ENCODE measurements around the gene ACTG2.
"Not testable (repeated sequence)": the region's sequence is repeated elsewhere in the genome, so short reads cannot be mapped to it uniquely, and the experiment has no call there.

Gene ACTG2

GRCh38 chr2:73938718-73939352 is 46.0 kb downstream of the ACTG2 start:
- no peak for DNase-seq

DNA sequence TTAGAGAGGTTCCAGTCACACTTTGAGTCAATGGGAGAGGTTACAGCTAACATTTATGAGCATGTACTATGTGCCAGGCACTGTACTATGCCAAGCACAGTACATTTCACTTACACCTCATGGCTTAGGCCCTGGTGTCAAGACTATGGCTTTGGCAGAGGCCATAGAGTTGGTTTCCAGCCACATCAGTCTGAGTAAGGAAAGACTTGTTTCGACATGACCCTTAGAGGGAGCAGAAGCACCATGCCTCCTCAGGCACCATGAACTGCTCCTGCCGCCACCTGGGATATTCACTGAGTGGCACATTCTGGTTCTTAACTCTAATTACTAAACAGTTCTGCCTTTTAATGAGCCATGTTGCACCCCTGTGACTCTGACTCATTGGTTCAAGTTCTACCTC is 46.6 kb downstream of the ACTG2 start:
- no peak for DNase-seq

DNA sequence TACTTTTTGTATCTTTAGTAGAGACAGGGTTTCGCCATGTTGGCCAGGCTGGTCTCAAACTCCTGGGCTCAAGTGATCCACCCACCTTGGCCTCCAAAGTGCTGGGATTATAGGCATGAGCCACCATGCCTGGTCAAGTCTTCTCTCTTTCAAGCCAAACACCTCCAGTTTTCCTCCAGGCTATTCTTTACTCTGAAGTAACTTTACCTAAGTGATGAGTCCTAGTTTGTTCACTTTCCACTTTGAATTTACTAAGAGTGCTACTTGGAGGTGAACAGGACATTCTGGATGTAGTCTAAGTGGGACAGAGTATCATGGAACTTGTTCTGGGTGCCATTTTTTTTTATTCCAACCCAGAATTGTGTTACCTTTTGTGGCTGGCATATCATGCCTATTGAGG is 47.3 kb downstream of the ACTG2 start:
- not testable (repeated sequence) for DNase-seq

GRCh38 chr2:73942664-73943063 is 49.9 kb downstream of the ACTG2 start:
- DNase-seq = no peak

DNA sequence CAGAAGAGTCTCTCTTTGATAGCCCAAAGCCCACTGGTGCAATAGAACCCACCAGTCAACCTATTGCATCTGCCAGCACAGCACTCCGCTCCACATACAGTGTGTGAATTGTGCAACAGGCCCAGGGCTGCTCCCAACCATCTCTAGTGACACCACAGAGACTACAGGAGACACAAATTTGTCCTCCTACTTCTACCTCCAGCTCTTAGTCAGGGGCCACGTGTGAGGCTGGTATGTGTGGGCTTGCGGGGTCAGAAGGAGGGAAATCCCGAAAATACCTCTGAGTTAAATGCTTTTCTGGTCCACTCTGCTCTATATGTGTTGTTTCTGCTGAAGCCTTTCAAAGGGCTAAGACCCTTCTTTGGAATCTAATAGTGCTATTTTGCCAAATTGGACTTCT is 51.9 kb downstream of the ACTG2 start:
- no peak for DNase-seq

GRCh38 chr2:73946215-73946614 is 53.4 kb downstream of the ACTG2 start:
- no peak for DNase-seq

- no peak for DNase-seq
Measured at GRCh38 chr2:73946666-73947065, 53.9 kb downstream of the ACTG2 start.

GRCh38 chr2:73947412-73948018 is 54.7 kb downstream of the ACTG2 start:
- DNase-seq = no peak

DNA sequence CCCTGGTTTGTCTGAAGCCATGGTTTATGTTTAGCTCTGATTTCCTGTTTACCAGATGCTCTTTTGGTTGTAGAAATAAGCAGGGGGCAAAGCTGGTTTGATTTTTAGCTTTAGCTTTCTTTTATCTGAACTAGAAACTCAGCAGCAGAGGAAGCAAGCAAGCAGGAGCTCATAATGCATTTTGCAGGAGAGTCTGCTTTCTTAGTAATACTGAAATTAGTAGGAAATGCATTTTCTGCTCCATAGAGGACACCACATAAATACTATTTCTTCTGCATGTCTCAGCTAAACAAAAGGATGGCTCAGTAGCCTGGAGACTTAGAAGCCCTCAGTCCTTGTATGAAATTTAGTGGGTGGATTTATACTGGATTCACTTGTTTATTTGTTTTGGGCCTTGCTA is 57.0 kb downstream of the ACTG2 start:
- DNase-seq = no peak

GRCh38 chr2:73952499-73953446 is 60.0 kb downstream of the ACTG2 start:
- DNase-seq = no peak

GRCh38 chr2:73956218-73956865 is 63.5 kb downstream of the ACTG2 start:
- no peak for DNase-seq

- no peak for DNase-seq
Measured at GRCh38 chr2:73961274-73961673, 68.5 kb downstream of the ACTG2 start.

- no peak for DNase-seq
Measured at GRCh38 chr2:73961823-73962615, 69.2 kb downstream of the ACTG2 start.

GRCh38 chr2:73962798-73963197 is 70.0 kb downstream of the ACTG2 start:
- DNase-seq = no peak

DNA sequence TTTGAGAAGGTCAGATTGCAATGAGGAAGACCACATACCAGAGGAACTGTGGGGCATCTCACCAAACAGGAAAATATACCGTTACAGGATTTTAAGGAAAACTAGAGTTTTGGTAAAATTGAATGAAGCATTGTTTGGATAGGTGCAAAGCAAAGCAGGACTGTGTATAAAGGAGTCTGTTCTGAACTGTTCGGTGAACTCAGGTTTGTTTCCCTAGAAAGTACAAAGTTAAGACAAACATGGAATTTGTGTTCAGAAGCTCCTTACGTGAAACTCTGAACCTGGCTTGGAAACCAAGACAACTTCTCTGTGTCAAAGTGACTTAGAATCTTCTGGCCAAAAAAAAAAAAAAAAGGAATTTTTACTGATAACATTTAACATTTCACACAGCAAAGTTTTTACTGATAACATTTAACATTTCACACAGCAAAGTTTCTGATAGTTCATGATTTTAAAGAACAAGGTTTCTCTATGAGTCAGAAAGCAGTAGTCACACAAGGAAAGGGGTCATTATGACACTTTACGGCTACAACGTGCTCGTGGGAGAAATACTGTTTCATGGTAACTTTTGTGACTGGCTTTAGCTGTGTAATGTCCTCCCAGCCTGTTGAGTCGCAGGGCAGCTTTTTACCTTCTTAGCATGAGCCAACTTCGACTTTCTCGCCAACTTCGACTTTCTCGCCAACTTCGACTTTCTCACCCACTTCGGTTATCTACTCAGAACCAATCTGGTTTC is 70.7 kb downstream of the ACTG2 start:
- DNase-seq = no peak

DNA sequence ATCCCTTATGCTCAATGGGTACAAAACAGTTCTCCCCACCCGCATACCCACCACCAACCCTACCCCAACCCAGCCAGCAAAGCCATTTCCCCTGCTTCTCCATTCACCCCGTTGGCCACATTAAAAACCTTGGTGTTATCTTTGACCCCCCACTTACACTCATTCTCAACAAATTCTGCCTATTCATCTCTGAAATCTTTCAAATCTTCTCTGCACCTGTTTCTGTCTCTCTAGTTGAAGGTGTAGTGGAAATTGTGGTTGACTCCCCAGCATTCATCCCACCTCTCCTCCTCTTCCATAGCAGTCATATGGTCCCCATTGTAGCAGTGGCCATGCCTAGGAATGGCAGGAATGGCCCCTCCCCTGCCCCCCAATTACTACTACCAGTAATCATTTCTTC is 71.4 kb downstream of the ACTG2 start:
- DNase-seq = no peak

DNA sequence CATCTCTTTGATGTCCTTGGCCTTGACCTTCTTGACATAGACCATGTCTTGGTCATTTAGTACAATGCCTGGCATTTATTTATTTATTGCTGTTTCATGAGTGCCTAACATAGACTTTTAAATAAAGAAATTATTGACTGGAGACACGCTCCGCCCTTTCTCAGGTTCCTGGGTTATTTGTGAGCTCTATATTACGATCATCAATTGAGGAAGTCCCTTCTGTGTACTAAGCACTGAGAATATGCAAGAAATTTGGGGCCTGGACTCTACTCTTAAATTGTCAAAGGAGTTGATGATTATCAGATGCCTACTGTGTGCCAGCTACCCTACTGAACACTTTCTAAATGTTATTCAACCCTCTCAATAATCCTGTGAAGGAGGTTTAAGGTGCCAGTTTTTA is 72.2 kb downstream of the ACTG2 start:
- no peak for DNase-seq

- no peak for DNase-seq
Measured at GRCh38 chr2:73968357-73968937, 75.6 kb downstream of the ACTG2 start.

DNA sequence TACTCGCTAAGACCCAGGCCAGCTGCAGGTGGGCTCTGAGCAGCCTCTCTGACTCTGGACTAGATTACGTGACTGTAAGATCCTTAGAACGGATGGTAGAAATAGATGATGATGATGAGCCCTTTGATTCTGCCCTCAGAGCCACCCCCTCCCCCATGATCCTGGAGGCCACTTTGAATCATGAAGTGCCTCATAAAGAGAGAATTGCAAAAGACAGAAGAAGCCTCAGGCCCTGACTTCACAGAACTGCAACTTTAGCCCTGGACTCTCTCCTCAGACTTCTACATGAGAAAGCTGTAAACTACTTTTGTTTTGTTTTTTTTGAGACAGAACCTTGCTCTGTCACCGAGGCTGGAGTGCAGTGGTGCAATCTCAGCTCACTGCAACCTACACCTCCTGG is 76.5 kb downstream of the ACTG2 start:
- no peak for DNase-seq

All from NCI-H1694 (cell line).